Fibroblast of lung (primary cell): Measurements from ENCODE around the gene BPTF.
"Not testable (repeated sequence)": the region's sequence is repeated elsewhere in the genome, so short reads cannot be mapped to it uniquely, and the experiment has no call there.

Experiments used
- EZH2 ChIP-seq: IDR thresholded peaks from 2 replicates; pipeline ENCODE4 v1.5.1; 2012; ENCODE audit warnings: low read length, control low read depth, mild to moderate bottlenecking; ENCODE audit errors: missing control alignments
- TF ChIP-seq, protein P1 (sequence below), 2 donors: IDR thresholded peaks in 1 of 2; conservative IDR thresholded peaks in 1 of 2; 1 replicate in 1 of 2; 2 replicates in 1 of 2; pipeline ENCODE4 v1.5.1; 2011 to 2012; ENCODE audit warnings: low read length in 2 of 2, control low read depth in 1 of 2, inconsistent platforms in 1 of 2, low read depth in 1 of 2, mild to moderate bottlenecking in 1 of 2

DNA sequence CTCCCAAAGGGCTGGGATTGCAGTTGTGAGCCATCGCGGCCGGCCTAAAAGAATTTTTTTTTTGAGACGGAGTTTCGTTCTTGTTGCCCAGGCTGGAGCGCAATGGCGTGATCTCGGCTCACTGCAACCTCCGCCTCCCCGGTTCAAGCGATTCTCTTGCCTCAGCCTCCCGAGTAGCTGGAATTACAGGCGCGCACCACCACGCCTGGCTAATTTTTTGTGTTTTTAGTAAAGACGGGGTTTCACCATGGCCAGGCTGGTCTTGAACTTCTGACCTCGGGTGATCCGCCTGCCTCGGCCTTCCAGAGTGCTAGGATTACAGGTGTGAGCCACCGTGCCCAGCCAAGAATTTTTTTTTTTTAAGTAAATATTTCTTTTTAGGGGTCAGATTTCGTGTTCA, 193.2 kb downstream of the BPTF start:
- TF ChIP-seq, protein P1, sequence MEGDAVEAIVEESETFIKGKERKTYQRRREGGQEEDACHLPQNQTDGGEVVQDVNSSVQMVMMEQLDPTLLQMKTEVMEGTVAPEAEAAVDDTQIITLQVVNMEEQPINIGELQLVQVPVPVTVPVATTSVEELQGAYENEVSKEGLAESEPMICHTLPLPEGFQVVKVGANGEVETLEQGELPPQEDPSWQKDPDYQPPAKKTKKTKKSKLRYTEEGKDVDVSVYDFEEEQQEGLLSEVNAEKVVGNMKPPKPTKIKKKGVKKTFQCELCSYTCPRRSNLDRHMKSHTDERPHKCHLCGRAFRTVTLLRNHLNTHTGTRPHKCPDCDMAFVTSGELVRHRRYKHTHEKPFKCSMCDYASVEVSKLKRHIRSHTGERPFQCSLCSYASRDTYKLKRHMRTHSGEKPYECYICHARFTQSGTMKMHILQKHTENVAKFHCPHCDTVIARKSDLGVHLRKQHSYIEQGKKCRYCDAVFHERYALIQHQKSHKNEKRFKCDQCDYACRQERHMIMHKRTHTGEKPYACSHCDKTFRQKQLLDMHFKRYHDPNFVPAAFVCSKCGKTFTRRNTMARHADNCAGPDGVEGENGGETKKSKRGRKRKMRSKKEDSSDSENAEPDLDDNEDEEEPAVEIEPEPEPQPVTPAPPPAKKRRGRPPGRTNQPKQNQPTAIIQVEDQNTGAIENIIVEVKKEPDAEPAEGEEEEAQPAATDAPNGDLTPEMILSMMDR (conservative IDR thresholded peaks at IDR 0.05 in 1 of 2, IDR thresholded peaks at IDR 0.05 in 1 of 2; ENCODE audit: low read depth in 1 of 2, low read length in 2 of 2): not testable (repeated sequence)
- TF ChIP-seq EZH2: not testable (repeated sequence)
